ENCODE measurements around the gene SLC5A4. TPM values are rescaled to one million over a fixed set of nuclear protein-coding genes. Genes with fewer than 3 reads are reported as not detected.

SLC5A4 gene
- total and polyA plus RNA-seq, 2 of the 4 experiments (the other 2 are of a cell fraction): 0.10 to 0.18 TPM

DNA sequence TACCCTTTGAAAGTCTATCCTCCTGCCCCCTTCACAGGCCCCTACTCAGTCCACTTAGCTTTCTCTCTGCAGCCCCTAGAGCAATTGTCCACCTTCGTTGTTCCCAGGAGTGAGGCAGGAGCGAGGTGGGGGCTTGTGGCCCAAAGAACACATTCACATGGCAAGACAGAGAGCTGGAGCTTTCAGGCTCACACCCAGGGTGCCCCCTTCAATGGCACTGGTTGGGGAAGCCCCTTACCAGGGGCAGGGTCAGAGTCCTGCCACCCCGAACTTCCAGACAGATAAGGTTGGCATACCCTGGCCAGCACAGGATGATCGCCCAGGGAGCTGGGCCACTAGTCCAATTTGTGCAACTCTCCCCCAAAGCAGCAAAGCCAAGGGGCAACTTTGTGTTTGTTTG, 6.2 kb upstream of the SLC5A4 start:
- Histone ChIP-seq H2AK9ac (replicated peaks; ENCODE audit: low read depth, low read length, poor library complexity) (no peak overlapping the region), H3K4me3 (ENCODE audit: insufficient read depth, low read depth, low read length) (no peak overlapping the region), H2BK120ac (ENCODE audit: low read depth, low read length) (no peak overlapping the region), H3K18ac (ENCODE audit: low read depth, low read length) (no peak overlapping the region), H2AFZ (replicated peaks; ENCODE audit: low read length, poor library complexity) (no peak overlapping the region), H4K5ac (ENCODE audit: low read depth, low read length) (no peak overlapping the region), H2BK5ac (ENCODE audit: low read depth, low read length, poor library complexity, severe bottlenecking) (no peak overlapping the region), H3K4ac (ENCODE audit: low read depth, low read length) (no peak overlapping the region), H3K14ac (replicated peaks; ENCODE audit: low read depth, low read length) (no peak overlapping the region), H3K36me3 (ENCODE audit: control insufficient read depth, insufficient read depth, low read length) (no peaks in the 10 kb centered on the region), H2BK15ac (ENCODE audit: low read depth, low read length) (no peak overlapping the region), H3K23ac (ENCODE audit: low read depth, low read length) (no peak overlapping the region), H3K4me2 (ENCODE audit: low read depth, low read length) (no peak overlapping the region), H3K79me1 (ENCODE audit: low read depth in 1 of 2, low read length in 2 of 2) (no peaks in the 10 kb centered on the region), H3K27me3 (ENCODE audit: control insufficient read depth, insufficient read depth, low read length) (no peaks in the 10 kb centered on the region), H3K9ac (ENCODE audit: low read depth, low read length) (no peak overlapping the region), H3K27ac (ENCODE audit: insufficient read depth, low read length) (no peak overlapping the region), H3K9me1 (ENCODE audit: insufficient read depth, low read length) (no peaks in the 10 kb centered on the region), H2AK5ac (ENCODE audit: low read depth, low read length) (no peak overlapping the region), H3K4me1 (ENCODE audit: control insufficient read depth, insufficient read depth, low read length) (no peaks in the 10 kb centered on the region), H3K9me3 (ENCODE audit: control insufficient read depth, insufficient read depth, low read length) (no peaks in the 10 kb centered on the region), H2BK20ac (ENCODE audit: low read depth, low read length) (no peak overlapping the region), H4K20me1 (ENCODE audit: insufficient read depth, low read length) (no peaks in the 10 kb centered on the region), H3K56ac (ENCODE audit: extremely low read depth, insufficient read depth, low read length) (no peak overlapping the region), H4K8ac (ENCODE audit: low read depth in 2 of 2, low read length in 2 of 2) (no peak overlapping the region), H4K91ac (ENCODE audit: insufficient read depth, low read depth, low read length) (no peak overlapping the region)
- TF ChIP-seq RAD21 (IDR thresholded peaks at IDR 0.05; ENCODE audit: low read length) (no peak), POLR2A (IDR thresholded peaks at IDR 0.05; ENCODE audit: low read depth, low read length) (no peak), SMC3 (IDR thresholded peaks at IDR 0.05; ENCODE audit: low read depth, low read length) (no peak), BHLHE40 (IDR thresholded peaks at IDR 0.05; ENCODE audit: low read depth, low read length) (no peak)
- WGBS, 2 experiments (ENCODE audit: extremely low coverage in 2 of 2, insufficient read length in 1 of 2): no CpG with 5 or more reads among the region's 4 CpGs
- BruUV-seq (replicated peaks): no TSS peak
- ChIA-PET POLR2A (ENCODE audit: unreplicated experiment) (no interaction called here), CTCF (no interaction called here)
- DNase-seq (no peak), ATAC-seq (ENCODE audit: low read depth) (no peak)
- in situ Hi-C loops (cut with MboI; ENCODE audit: low sequenced_read_pairs): no loop called here
- intact Hi-C loops (cut with micrococcal nuclease): loop anchor here (10.0 kb wide), 1 partner anchor 597 kb away; the partner anchor contains the start of gene PISD
- dilution Hi-C loops (cut with HindIII; ENCODE audit: low sequenced_read_pairs, unreplicated experiment): no loop called here

Data from IMR-90 (cell line).